AG09309 (cell line): ENCODE results near the gene FAT4.

ENCODE experiments used
- DNase-seq: peaks from one replicate; pipeline ENCODE4 v3.0.0-alpha.2; 2010; ENCODE audit warnings: low read depth
- H3K4me3 ChIP-seq: 2 replicates; pipeline ENCODE4 v1.5.1; 2011; ENCODE audit warnings: mild to moderate bottlenecking, low read depth, low read length, moderate library complexity; ENCODE audit not compliant: control insufficient read depth
- CTCF ChIP-seq: IDR thresholded peaks from 2 replicates; pipeline ENCODE4 v1.5.1; 2011; ENCODE audit warnings: mild to moderate bottlenecking, low read depth, low read length, inconsistent platforms; ENCODE audit not compliant: insufficient read depth, control insufficient read depth; ENCODE audit errors: missing control alignments

The FAT4 gene

DNA sequence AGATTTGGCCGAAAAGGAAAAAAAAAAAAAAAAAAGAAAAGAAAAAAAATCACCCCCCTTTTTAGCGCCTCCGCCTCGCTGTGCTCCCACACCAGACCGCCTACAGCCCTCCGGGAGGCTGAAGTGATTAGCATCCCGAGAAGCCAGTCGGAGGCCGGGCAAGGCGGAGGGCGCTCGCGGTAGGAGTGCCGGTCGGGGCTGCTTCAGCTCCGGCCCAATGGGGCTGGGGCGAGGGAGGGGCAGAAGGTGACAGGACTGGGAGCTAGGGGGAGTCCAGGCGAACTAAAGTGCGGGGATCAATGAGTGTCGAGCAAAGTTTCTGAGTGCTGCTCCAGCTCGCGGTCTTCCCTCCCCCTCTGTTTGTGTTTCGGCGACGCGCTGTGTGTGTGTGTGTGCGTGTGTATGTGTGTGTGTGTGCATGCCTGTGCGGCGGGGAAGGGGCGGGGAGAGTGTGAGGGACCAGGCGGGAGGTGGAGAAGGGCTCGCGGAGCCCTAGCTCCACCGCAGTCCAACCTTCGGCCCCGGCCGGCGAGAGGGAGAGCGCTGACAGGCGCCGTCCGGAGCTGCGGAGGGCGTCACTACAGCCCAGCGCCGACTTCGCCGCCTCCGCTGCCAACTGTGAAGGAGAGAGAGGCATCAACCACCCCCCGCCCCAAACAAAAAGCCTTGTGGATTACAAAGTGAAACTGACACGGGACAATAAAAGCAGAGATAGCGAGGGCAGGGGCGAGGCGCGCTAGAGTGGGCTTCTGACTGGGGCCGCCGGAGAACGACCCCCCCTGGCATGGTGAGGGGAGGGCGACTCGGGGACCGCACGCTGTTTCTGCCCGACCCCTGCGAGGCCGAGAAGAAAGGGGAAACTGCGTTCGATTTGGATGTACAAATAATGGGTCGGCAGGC is at the start of gene FAT4:
Gene FAT4 (plus strand): TSS at position 280 of the 900 bp plus-strand sequence. CDS start 1,457 bp downstream, outside the sequence.
- peak; percentile 92 for DNase-seq
- peak within 1 kb of the TSS; percentile 99 for H3K4me3 ChIP-seq
- no peak for TF ChIP-seq CTCF

GRCh38 chr4:125265846-125266245 is 48.9 kb upstream of the FAT4 start:
- no peak overlapping the region for H3K4me3 ChIP-seq
- no peak for DNase-seq
- no peak for TF ChIP-seq CTCF

GRCh38 chr4:125266901-125267604 is 47.7 kb upstream of the FAT4 start:
- H3K4me3 ChIP-seq, result no peak overlapping the region
- TF ChIP-seq CTCF, result no peak
- peak; percentile 38 for DNase-seq

GRCh38 chr4:125267630-125268029 is 47.1 kb upstream of the FAT4 start:
- H3K4me3 ChIP-seq, result no peak overlapping the region
- DNase-seq, result no peak
- no peak for TF ChIP-seq CTCF

DNA sequence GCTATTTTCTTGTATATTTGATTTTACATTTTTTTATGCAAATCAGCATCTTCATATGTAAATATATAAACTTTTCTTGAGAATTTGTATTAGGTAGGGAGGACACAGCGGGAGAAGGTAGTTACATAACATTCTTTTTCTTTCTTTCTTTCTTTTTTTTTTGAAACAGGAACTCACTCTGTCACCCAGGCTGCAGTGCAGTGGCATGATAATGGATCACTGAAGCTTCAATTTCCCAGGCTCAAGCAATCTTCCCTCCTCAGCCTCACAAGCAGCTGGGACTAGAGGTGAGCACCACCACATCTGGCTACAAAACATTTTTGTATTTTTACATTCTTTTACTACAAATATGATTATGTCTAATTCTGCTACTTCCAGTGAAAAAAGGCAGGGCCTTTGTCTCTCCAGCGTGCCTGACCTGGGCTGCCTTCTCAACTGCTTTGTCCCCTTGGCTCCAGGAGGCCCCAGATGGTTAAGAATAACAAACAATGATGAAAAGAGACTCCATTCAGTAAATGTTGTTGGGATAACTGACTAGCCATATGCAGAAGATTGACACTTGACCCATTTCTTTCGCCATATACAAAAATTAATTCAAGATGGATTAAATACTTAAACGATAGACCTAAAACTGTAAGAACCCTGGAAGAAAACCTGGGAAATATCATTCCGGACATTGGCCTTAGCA is 46.5 kb upstream of the FAT4 start:
- no peak for DNase-seq
- no peak for TF ChIP-seq CTCF
- no peak overlapping the region for H3K4me3 ChIP-seq

- H3K4me3 ChIP-seq, result no peak overlapping the region
- no peak for TF ChIP-seq CTCF
- no peak for DNase-seq
Observed at GRCh38 chr4:125276811-125277210, 37.9 kb upstream of the FAT4 start.
